Spleen (tissue), 11 donors: ENCODE results near the gene MMP12. TPM values are rescaled to one million over a fixed set of nuclear protein-coding genes. Genes with fewer than 3 reads are reported as not detected.
A peak's percentile ranks its signal among the peaks of the same experiment; 100 is the strongest.
"Not testable (repeated sequence)": the region's sequence is repeated elsewhere in the genome, so short reads cannot be mapped to it uniquely, and the experiment has no call there.

Experiments used
- DNase-seq: peaks from one replicate; pipeline ENCODE4 v3.0.0-alpha.2; 2020
- H3K27ac ChIP-seq, 8 donors: fragments of 200-600 bp; sonication (generic) in 7 of 8; 1 replicate in 4 of 8; 2 replicates in 4 of 8; pipeline versions ENCODE4 v1.5.0 to v1.8.0; 2016 to 2021; ENCODE audit warnings: inconsistent platforms in 4 of 8, mild to moderate bottlenecking in 4 of 8, moderate library complexity in 1 of 8
- H3K27me3 ChIP-seq, 7 donors: fragments of 200-600 bp; sonication (generic) in 6 of 7; replicated peaks in 1 of 7; 1 replicate in 4 of 7; 2 replicates in 3 of 7; pipeline versions ENCODE4 v1.5.0 to v1.8.0; 2016 to 2021; ENCODE audit warnings: inconsistent platforms in 3 of 7, mild to moderate bottlenecking in 1 of 7
- H3K36me3 ChIP-seq, 6 donors: fragments of 200-600 bp; sonication (generic) in 5 of 6; 1 replicate in 4 of 6; 2 replicates in 2 of 6; pipeline versions ENCODE4 v1.5.0 to v1.8.0; 2016 to 2021; ENCODE audit warnings: inconsistent platforms in 2 of 6
- H3K4me1 ChIP-seq, 6 donors: fragments of 200-600 bp; sonication (generic) in 5 of 6; 1 replicate in 3 of 6; 2 replicates in 3 of 6; pipeline versions ENCODE4 v1.5.0 to v1.8.0; 2016 to 2021; ENCODE audit warnings: inconsistent platforms in 3 of 6
- H3K4me3 ChIP-seq, 8 donors: fragments of 200-600 bp; sonication (generic) in 7 of 8; 1 replicate in 4 of 8; 2 replicates in 4 of 8; pipeline versions ENCODE4 v1.5.0 to v1.8.0; 2016 to 2021; ENCODE audit warnings: inconsistent platforms in 4 of 8, mild to moderate bottlenecking in 4 of 8, moderate library complexity in 2 of 8
- H3K9me3 ChIP-seq, 8 donors: fragments of 200-600 bp; sonication (generic) in 7 of 8; 1 replicate in 4 of 8; 2 replicates in 4 of 8; pipeline versions ENCODE4 v1.5.0 to v1.8.0; 2016 to 2021; ENCODE audit warnings: inconsistent platforms in 4 of 8
- POLR2A ChIP-seq, 3 donors: fragments of 450-650 bp; IDR thresholded peaks; one replicate each; pipeline ENCODE4 v1.5.1; 2017; ENCODE audit warnings: antibody characterized with exemption in 3 of 3, mild to moderate bottlenecking in 1 of 3
- POLR2AphosphoS5 ChIP-seq, 3 donors: sonication (generic); formaldehyde crosslinking; IDR thresholded peaks; one replicate each; pipeline ENCODE4 v1.5.1; 2017; ENCODE audit warnings: antibody characterized with exemption in 3 of 3
- WGBS, 5 donors: extraction: QIAGEN DNeasy Blood & Tissue Kit in 3 of 5; methylation state at CpG; one replicate each; pipeline versions ENCODE4 v1.1.5 to v1.1.7; 2013 to 2018; 5-methylcytosine and 5-hydroxymethylcytosine counted together
- intact Hi-C: fragments of 100-400 bp; cut with DNase I; formaldehyde crosslinking; loops from one replicate; pipeline ENCODE4 v1.15.0; 2023; ENCODE audit warnings: low total_unique reads
- polyA plus RNA-seq, 3 donors: library from polyadenylated mRNA; stranded (reverse); fragments of 200-250 nt; gene quantifications; one replicate each; pipeline ENCODE4 v1.2.1, GENCODE V29; 2013
- total RNA-seq, 7 donors: library from RNA; depleted of rRNA in 3 of 7; stranded (reverse); fragments of >200 nt in 3 of 7; fragmentation: NEBNext Ultra II Directional in 4 of 7; extraction: Animal tissue kit (Norgen Biotek cat#: 25700) in 4 of 7; gene quantifications; one replicate each; pipeline versions ENCODE4 v1.1.0 to v1.2.1, GENCODE V29; 2016 to 2021
- TF ChIP-seq, protein P1 (sequence below), 11 experiments: fragments of 200-600 bp in 7 of 11; fragments of 450-650 bp in 4 of 11; sonication (generic) in 4 of 11; IDR thresholded peaks in 8 of 11; conservative IDR thresholded peaks in 3 of 11; 1 replicate in 7 of 11; 2 replicates in 4 of 11; pipeline versions ENCODE4 v1.4.0 to v1.8.0; 2016 to 2021; ENCODE audit warnings: antibody characterized with exemption in 11 of 11, inconsistent platforms in 4 of 11, mild to moderate bottlenecking in 1 of 11
- donor health status: healthy with polysubstance abuse.
- donor health status: DM: no; HTN: no; CAD: no; lungs with moderate emphysema.
- donor health status: DM: no; HTN: no; CAD: no.
- donor health status: Bipolar disorder and iron deficiency.
- donor health status: healthy.
- donor health status: DM: no; HTN: no; CAD: no.
- donor health status: DM: yes; HTN: yes; CAD: no.

Gene MMP12
- total and polyA plus RNA-seq, 10 donors, result 0.52 to 64.9 (median 4.8) TPM

DNA sequence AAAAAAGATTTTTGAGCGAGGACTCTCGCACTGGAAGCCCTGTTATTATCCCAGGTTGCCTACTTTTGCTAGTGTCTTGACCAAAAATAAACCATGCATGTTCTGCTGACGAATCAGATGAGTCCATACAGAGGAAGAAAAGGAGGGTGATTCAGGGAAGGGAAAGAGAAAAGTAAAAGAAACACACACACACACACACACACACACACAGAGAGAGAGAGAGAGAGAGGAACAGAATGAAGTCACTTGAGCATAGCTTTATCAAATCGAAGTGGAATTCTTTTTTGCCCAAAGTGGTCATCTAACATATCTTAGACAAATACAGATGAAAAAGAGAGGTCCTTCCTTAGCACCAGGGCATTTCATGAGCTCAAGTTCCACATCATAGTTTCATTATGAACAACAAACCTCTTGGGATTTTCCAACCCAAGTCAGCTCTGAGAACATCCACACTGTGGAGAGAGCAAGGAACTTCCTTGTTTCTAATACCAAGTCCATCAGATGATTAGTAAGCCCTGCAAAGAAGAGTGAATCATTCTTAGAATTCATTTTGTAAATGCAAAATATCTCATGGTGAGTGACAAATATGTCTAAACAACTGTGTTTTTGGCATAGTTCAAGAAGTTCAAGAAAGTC is 7.7 kb upstream of the MMP12 start:
- Histone ChIP-seq H3K4me3 (no peak overlapping the region), H3K36me3 (no peaks in the 10 kb centered on the region), H3K27me3 (no peaks in the 10 kb centered on the region), H3K4me1 (no peaks in the 10 kb centered on the region), H3K27ac (peak overlapping the region in 2 of 8 donors; percentile 24 to 69), H3K9me3 (no peaks in the 10 kb centered on the region)
- no peak for DNase-seq
- TF ChIP-seq POLR2AphosphoS5 (IDR thresholded peaks at IDR 0.05) (no peak), POLR2A (IDR thresholded peaks at IDR 0.05) (no peak)
- TF ChIP-seq, protein P1, sequence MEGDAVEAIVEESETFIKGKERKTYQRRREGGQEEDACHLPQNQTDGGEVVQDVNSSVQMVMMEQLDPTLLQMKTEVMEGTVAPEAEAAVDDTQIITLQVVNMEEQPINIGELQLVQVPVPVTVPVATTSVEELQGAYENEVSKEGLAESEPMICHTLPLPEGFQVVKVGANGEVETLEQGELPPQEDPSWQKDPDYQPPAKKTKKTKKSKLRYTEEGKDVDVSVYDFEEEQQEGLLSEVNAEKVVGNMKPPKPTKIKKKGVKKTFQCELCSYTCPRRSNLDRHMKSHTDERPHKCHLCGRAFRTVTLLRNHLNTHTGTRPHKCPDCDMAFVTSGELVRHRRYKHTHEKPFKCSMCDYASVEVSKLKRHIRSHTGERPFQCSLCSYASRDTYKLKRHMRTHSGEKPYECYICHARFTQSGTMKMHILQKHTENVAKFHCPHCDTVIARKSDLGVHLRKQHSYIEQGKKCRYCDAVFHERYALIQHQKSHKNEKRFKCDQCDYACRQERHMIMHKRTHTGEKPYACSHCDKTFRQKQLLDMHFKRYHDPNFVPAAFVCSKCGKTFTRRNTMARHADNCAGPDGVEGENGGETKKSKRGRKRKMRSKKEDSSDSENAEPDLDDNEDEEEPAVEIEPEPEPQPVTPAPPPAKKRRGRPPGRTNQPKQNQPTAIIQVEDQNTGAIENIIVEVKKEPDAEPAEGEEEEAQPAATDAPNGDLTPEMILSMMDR (IDR thresholded peaks at IDR 0.05 in 8 of 11, conservative IDR thresholded peaks at IDR 0.05 in 3 of 11), result no peak
- 63 to 81% (median 75%) methylated on average over 4 of the region's 4 CpGs for WGBS, 5 donors
- intact Hi-C loops, result no loop called here

DNA sequence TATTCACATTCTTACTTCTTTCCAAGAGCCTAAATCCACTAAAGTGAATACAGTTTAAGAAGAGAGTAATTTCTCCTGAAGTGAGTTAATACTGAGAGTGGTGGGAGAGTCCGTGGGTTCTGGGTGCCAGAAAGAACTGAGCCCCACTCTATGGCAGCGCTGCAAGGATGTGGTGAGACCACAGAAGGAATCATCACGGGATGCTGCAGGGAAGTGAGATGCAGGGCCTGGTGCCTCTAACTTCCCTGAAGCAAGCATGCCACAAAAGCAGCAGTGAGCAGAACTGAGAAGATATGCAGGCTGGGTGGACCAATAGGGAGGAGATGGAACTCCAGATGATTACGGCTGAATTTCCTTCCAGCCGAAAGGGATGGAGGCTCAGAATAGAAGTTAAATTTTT is 5.0 kb upstream of the MMP12 start:
- Histone ChIP-seq H3K27me3 (no peaks in the 10 kb centered on the region), H3K4me3 (no peak overlapping the region), H3K36me3 (no peaks in the 10 kb centered on the region), H3K27ac (no peak overlapping the region), H3K9me3 (no peaks in the 10 kb centered on the region), H3K4me1 (no peaks in the 10 kb centered on the region)
- intact Hi-C loops, result no loop called here
- no peak for DNase-seq
- WGBS, 5 donors, result 51 to 66% (median 57%) methylated on average over 5 of the region's 5 CpGs
- TF ChIP-seq POLR2AphosphoS5 (IDR thresholded peaks at IDR 0.05), result no peak
- no peak for TF ChIP-seq POLR2A (IDR thresholded peaks at IDR 0.05)
- TF ChIP-seq, protein P1 (IDR thresholded peaks at IDR 0.05 in 8 of 11, conservative IDR thresholded peaks at IDR 0.05 in 3 of 11), result no peak

DNA sequence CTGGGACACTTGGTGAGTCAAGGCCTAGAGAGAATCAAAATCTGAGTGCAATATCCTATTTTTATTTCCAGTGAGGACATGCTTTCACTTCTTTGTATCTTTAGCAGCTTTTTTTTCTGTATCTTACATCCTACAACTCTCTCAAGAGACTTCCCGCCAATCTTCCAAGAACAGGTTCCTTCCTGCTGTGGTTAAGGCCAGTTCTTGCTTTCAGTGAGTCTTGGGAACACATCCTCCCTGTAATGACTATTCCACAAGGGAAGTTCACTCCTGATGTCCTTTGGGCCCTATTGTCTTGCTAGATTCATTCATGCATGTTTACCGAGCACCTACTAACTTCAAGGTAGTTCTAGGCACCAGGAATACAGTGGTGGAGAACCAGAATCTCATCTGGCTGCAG is 3.8 kb upstream of the MMP12 start:
- WGBS, 5 donors, result 72 to 85% (median 77%) methylated on average over 2 of the region's 2 CpGs
- Histone ChIP-seq H3K27ac (no peak overlapping the region), H3K27me3 (no peaks in the 10 kb centered on the region), H3K9me3 (no peaks in the 10 kb centered on the region), H3K4me1 (no peaks in the 10 kb centered on the region), H3K36me3 (no peaks in the 10 kb centered on the region), H3K4me3 (no peak overlapping the region)
- intact Hi-C loops, result no loop called here
- DNase-seq, result no peak
- TF ChIP-seq POLR2AphosphoS5 (IDR thresholded peaks at IDR 0.05), result no peak
- no peak for TF ChIP-seq POLR2A (IDR thresholded peaks at IDR 0.05)
- TF ChIP-seq, protein P1 (IDR thresholded peaks at IDR 0.05 in 8 of 11, conservative IDR thresholded peaks at IDR 0.05 in 3 of 11), result no peak

DNA sequence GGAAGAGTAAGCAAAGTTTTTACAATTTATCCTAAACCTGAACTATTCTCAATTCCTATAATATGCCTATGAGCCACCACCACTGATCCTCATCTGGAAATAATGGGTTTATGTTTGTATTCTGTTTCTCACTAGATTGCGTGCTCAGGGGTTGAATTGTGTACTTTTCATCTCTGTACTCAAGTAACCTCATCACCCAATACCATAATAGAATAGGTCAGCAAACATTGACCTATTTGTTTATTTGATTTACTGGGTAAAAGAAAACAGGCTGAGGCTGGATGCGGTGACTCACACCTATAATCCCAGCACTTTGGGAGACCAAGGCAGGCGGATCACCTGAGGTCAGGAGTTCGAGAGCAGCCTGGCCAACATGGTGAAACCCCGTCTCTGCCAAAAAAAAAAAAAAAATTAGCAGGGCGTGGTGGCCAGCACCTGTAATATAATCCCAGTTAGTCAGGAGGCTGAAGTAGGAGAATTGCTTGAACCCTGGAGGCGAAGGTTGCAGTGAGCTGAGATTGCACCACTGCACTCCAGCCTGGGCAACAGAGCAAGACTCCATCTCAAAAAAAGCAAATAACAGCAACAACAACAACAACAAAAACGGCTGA is 5.3 kb downstream of the MMP12 start:
- DNase-seq, H3K27me3 ChIP-seq, H3K9me3 ChIP-seq, H3K27ac ChIP-seq, H3K36me3 ChIP-seq, H3K4me3 ChIP-seq, intact Hi-C loops, H3K4me1 ChIP-seq: not testable (repeated sequence)
- WGBS, 5 donors, result 74 to 87% (median 78%) methylated on average over 8 of the region's 8 CpGs
